Fibroblast of lung (primary cell): ENCODE measurements around the gene ACACB. TPM values are rescaled to one million over a fixed set of nuclear protein-coding genes. Genes with fewer than 3 reads are reported as not detected.

Source experiments
- DNase-seq, 2 donors: peaks; one replicate each; pipeline versions ENCODE4 v3.0.0 to v3.0.0-alpha.2; 2010; ENCODE audit warnings: low read depth in 2 of 2
- H2AFZ ChIP-seq: 2 replicates; pipeline ENCODE4 v1.5.1; 2012; ENCODE audit warnings: low read length, control low read depth, inconsistent platforms
- H3K27ac ChIP-seq: 2 replicates; pipeline ENCODE4 v1.5.1; 2011; ENCODE audit warnings: low read length, control low read depth; ENCODE audit not compliant: insufficient read depth
- H3K27me3 ChIP-seq: 2 replicates; pipeline ENCODE4 v1.5.1; 2011; ENCODE audit warnings: mild to moderate bottlenecking, low read length; ENCODE audit not compliant: control insufficient read depth, insufficient read depth
- H3K36me3 ChIP-seq: 2 replicates; pipeline ENCODE4 v1.5.1; 2011; ENCODE audit warnings: low read length; ENCODE audit not compliant: control insufficient read depth, insufficient read depth
- H3K4me1 ChIP-seq: 2 replicates; pipeline ENCODE4 v1.5.1; 2011; ENCODE audit warnings: low read length; ENCODE audit not compliant: control insufficient read depth, insufficient read depth; ENCODE audit errors: extremely low read depth
- H3K4me2 ChIP-seq: 2 replicates; pipeline ENCODE4 v1.5.1; 2011; ENCODE audit warnings: low read length, control low read depth; ENCODE audit not compliant: insufficient read depth; ENCODE audit errors: extremely low read depth
- H3K4me3 ChIP-seq, 4 experiments: fragments of 200-600 bp in 1 of 4; sonication (generic) in 1 of 4; replicated peaks in 1 of 4; 2 replicates each; pipeline ENCODE4 v1.5.1; 2011 to 2016; ENCODE audit warnings: low read length in 4 of 4, low read depth in 3 of 4, mild to moderate bottlenecking in 3 of 4, control low read depth in 2 of 4, inconsistent platforms in 1 of 4, mixed read lengths in 1 of 4; ENCODE audit not compliant: insufficient read depth in 1 of 4; ENCODE audit errors: control extremely low read depth in 1 of 4
- H3K79me2 ChIP-seq: 2 replicates; pipeline ENCODE4 v1.5.1; 2012; ENCODE audit warnings: mild to moderate bottlenecking, low read length, inconsistent platforms; ENCODE audit not compliant: control insufficient read depth, insufficient read depth
- H3K9ac ChIP-seq: 2 replicates; pipeline ENCODE4 v1.5.1; 2011; ENCODE audit warnings: mild to moderate bottlenecking, low read length, control low read depth; ENCODE audit not compliant: insufficient read depth
- H3K9me3 ChIP-seq: 2 replicates; pipeline ENCODE4 v1.5.1; 2012; ENCODE audit warnings: low read depth, low read length; ENCODE audit not compliant: control insufficient read depth, insufficient read depth
- H4K20me1 ChIP-seq: 2 replicates; pipeline ENCODE4 v1.5.1; 2011; ENCODE audit warnings: low read length; ENCODE audit not compliant: control insufficient read depth, insufficient read depth; ENCODE audit errors: extremely low read depth
- CTCF ChIP-seq, 2 donors: IDR thresholded peaks in 1 of 2; conservative IDR thresholded peaks in 1 of 2; 1 replicate in 1 of 2; 2 replicates in 1 of 2; pipeline ENCODE4 v1.5.1; 2011 to 2012; ENCODE audit warnings: low read length in 2 of 2, control low read depth in 1 of 2, inconsistent platforms in 1 of 2, low read depth in 1 of 2, mild to moderate bottlenecking in 1 of 2
- EZH2 ChIP-seq: IDR thresholded peaks from 2 replicates; pipeline ENCODE4 v1.5.1; 2012; ENCODE audit warnings: low read length, control low read depth, mild to moderate bottlenecking; ENCODE audit errors: missing control alignments
- polyA plus RNA-seq, 2 donors: library from polyadenylated mRNA; depleted of rRNA in 1 of 2; stranded (reverse) in 1 of 2; unstranded in 1 of 2; fragments of >200 nt; gene quantifications; 2 replicates each; pipeline ENCODE4 v1.2.1, GENCODE V29; 2011 to 2012; ENCODE audit warnings: missing spikeins in 1 of 2
- total RNA-seq: library from RNA; depleted of rRNA; stranded (reverse); fragments of >200 nt; gene quantifications from 2 replicates; pipeline ENCODE4 v1.2.1, GENCODE V29; 2014

ACACB gene
- total and polyA plus RNA-seq, 2 donors (not counting 1 experiment from before 2014, with no cell fraction given): 1.5 to 9.1 TPM

DNA sequence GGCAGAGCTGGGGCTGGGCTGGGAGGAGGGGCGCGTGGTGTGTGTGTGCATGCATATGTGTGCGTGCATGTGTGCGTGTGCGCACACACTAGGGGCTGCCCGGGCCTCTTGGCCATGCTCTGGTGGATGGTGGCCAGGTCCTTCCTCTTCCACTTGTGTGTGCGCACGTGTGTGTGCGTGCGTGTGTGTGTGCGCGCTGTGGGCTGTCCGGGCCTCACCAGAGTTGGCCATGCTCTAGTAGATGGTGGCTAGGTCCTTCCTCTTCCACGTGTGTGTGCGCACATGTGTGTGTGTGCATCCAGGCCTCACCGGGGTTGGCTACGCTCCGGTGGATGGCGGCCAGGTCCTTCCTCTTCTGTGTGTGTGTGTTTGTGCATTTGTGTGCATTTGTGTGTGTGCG, 168.0 kb downstream of the ACACB start:
- H3K9ac ChIP-seq: no peak overlapping the region
- no peak overlapping the region for H3K4me2 ChIP-seq
- no peaks in the 10 kb centered on the region for H3K27me3 ChIP-seq
- DNase-seq: no peak
- no peak overlapping the region for H2AFZ ChIP-seq
- H3K27ac ChIP-seq: no peak overlapping the region
- H3K9me3 ChIP-seq: no peaks in the 10 kb centered on the region
- TF ChIP-seq EZH2: no peak
- no peak for TF ChIP-seq CTCF (conservative IDR thresholded peaks at IDR 0.05 in 1 of 2, IDR thresholded peaks at IDR 0.05 in 1 of 2; ENCODE audit: low read depth in 1 of 2, low read length in 2 of 2)
- no peaks in the 10 kb centered on the region for H3K4me1 ChIP-seq
- no peak overlapping the region for H3K4me3 ChIP-seq
- no peaks in the 10 kb centered on the region for H3K36me3 ChIP-seq
- no peaks in the 10 kb centered on the region for H4K20me1 ChIP-seq
- H3K79me2 ChIP-seq: no peaks in the 10 kb centered on the region

GRCh38 chr12:109286252-109286651, 169.9 kb downstream of the ACACB start:
- TF ChIP-seq CTCF (conservative IDR thresholded peaks at IDR 0.05 in 1 of 2, IDR thresholded peaks at IDR 0.05 in 1 of 2; ENCODE audit: low read depth in 1 of 2, low read length in 2 of 2): no peak
- TF ChIP-seq EZH2: no peak
- Histone ChIP-seq H3K9ac (no peak overlapping the region), H3K9me3 (no peaks in the 10 kb centered on the region), H3K27me3 (no peaks in the 10 kb centered on the region), H3K27ac (no peak overlapping the region), H3K4me1 (no peaks in the 10 kb centered on the region), H3K36me3 (no peaks in the 10 kb centered on the region), H2AFZ (no peak overlapping the region), H3K4me3 (no peak overlapping the region), H3K79me2 (no peaks in the 10 kb centered on the region), H4K20me1 (no peaks in the 10 kb centered on the region), H3K4me2 (no peak overlapping the region)
- DNase-seq: no peak

GRCh38 chr12:109286652-109287051, 170.3 kb downstream of the ACACB start:
- Histone ChIP-seq H4K20me1 (no peaks in the 10 kb centered on the region), H3K4me1 (no peaks in the 10 kb centered on the region), H3K79me2 (no peaks in the 10 kb centered on the region), H3K9ac (no peak overlapping the region), H3K27me3 (no peaks in the 10 kb centered on the region), H2AFZ (no peak overlapping the region), H3K9me3 (no peaks in the 10 kb centered on the region), H3K36me3 (no peaks in the 10 kb centered on the region), H3K27ac (no peak overlapping the region), H3K4me3 (no peak overlapping the region), H3K4me2 (no peak overlapping the region)
- TF ChIP-seq CTCF (conservative IDR thresholded peaks at IDR 0.05 in 1 of 2, IDR thresholded peaks at IDR 0.05 in 1 of 2; ENCODE audit: low read depth in 1 of 2, low read length in 2 of 2): no peak
- no peak for DNase-seq
